Measurements from ENCODE around the gene MORN1.

The MORN1 gene

DNA sequence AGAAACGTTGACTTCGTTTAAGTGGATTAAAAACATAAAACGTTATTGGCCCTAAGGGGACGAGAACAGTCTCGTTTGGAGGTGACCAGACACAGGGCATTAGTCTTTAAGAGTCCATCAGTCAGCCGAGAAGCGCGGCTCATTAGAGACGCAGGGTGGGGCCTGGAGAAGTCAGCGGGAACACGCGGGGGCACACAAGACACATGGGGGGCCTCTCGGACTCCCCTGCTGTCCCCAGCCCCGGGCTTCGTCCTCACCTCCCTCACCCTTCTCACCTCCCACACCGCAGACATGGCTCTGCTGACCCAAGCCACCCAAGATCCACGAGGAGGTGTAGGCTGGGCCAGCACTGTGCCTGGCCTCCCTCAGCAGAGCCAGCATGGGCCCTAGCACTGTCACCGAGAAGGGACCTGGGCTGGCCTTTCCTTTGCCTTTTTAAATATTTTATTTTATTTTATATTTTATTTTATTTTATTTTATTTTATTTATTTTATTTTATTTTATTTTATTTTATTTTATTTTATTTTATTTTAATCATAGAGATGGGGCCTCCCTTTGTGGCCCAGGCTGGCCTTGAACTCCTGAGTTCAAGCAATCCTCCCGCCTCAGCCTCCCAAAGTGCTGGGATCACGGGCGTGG, 48.9 kb downstream of the MORN1 start:
- no peak for ATAC-seq
- no peak for TF ChIP-seq ZNF70 (CRISPR knock-in tag; IDR thresholded peaks at IDR 0.05)
- no peak for TF ChIP-seq CSDC2 (CRISPR knock-in tag; IDR thresholded peaks at IDR 0.05)
- TF ChIP-seq CSRNP3 (CRISPR knock-in tag; IDR thresholded peaks at IDR 0.05): no peak
- no peak for TF ChIP-seq ZFP30 (CRISPR knock-in tag; IDR thresholded peaks at IDR 0.05)
- TF ChIP-seq, protein P1, sequence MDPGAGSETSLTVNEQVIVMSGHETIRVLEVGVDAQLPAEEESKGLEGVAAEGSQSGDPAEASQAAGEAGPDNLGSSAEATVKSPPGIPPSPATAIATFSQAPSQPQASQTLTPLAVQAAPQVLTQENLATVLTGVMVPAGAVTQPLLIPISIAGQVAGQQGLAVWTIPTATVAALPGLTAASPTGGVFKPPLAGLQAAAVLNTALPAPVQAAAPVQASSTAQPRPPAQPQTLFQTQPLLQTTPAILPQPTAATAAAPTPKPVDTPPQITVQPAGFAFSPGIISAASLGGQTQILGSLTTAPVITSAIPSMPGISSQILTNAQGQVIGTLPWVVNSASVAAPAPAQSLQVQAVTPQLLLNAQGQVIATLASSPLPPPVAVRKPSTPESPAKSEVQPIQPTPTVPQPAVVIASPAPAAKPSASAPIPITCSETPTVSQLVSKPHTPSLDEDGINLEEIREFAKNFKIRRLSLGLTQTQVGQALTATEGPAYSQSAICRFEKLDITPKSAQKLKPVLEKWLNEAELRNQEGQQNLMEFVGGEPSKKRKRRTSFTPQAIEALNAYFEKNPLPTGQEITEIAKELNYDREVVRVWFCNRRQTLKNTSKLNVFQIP (CRISPR knock-in tag; IDR thresholded peaks at IDR 0.05; ENCODE audit: borderline replicate concordance, low read depth): no peak
- TF ChIP-seq BACH2 (CRISPR knock-in tag; IDR thresholded peaks at IDR 0.05; ENCODE audit: borderline replicate concordance): no peak
- no peak for TF ChIP-seq PPARA (CRISPR knock-in tag; IDR thresholded peaks at IDR 0.05; ENCODE audit: borderline replicate concordance)
- no peak for TF ChIP-seq ESRRG (CRISPR knock-in tag; IDR thresholded peaks at IDR 0.05)
- no peak for TF ChIP-seq TOX (CRISPR knock-in tag; IDR thresholded peaks at IDR 0.05; ENCODE audit: borderline replicate concordance)
- no peak for TF ChIP-seq ZFP3 (CRISPR knock-in tag; IDR thresholded peaks at IDR 0.05)
- TF ChIP-seq ISL1 (CRISPR knock-in tag; IDR thresholded peaks at IDR 0.05): no peak

GRCh38 chr1:2341706-2342383, 49.5 kb downstream of the MORN1 start:
- TF ChIP-seq ZNF8 (CRISPR knock-in tag; IDR thresholded peaks at IDR 0.05): no peak
- no peak for TF ChIP-seq BACH2 (CRISPR knock-in tag; IDR thresholded peaks at IDR 0.05; ENCODE audit: borderline replicate concordance)
- no peak for TF ChIP-seq ZFP30 (CRISPR knock-in tag; IDR thresholded peaks at IDR 0.05)
- TF ChIP-seq, protein P2, sequence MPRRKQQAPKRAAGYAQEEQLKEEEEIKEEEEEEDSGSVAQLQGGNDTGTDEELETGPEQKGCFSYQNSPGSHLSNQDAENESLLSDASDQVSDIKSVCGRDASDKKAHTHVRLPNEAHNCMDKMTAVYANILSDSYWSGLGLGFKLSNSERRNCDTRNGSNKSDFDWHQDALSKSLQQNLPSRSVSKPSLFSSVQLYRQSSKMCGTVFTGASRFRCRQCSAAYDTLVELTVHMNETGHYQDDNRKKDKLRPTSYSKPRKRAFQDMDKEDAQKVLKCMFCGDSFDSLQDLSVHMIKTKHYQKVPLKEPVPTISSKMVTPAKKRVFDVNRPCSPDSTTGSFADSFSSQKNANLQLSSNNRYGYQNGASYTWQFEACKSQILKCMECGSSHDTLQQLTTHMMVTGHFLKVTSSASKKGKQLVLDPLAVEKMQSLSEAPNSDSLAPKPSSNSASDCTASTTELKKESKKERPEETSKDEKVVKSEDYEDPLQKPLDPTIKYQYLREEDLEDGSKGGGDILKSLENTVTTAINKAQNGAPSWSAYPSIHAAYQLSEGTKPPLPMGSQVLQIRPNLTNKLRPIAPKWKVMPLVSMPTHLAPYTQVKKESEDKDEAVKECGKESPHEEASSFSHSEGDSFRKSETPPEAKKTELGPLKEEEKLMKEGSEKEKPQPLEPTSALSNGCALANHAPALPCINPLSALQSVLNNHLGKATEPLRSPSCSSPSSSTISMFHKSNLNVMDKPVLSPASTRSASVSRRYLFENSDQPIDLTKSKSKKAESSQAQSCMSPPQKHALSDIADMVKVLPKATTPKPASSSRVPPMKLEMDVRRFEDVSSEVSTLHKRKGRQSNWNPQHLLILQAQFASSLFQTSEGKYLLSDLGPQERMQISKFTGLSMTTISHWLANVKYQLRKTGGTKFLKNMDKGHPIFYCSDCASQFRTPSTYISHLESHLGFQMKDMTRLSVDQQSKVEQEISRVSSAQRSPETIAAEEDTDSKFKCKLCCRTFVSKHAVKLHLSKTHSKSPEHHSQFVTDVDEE (CRISPR knock-in tag; IDR thresholded peaks at IDR 0.05): no peak
- no peak for TF ChIP-seq ESRRG (CRISPR knock-in tag; IDR thresholded peaks at IDR 0.05)
- TF ChIP-seq ISL1 (CRISPR knock-in tag; IDR thresholded peaks at IDR 0.05): no peak
- no peak for TF ChIP-seq ARNTL (CRISPR knock-in tag; IDR thresholded peaks at IDR 0.05; ENCODE audit: borderline replicate concordance, low read depth)
- TF ChIP-seq ZNF565 (CRISPR knock-in tag; conservative IDR thresholded peaks at IDR 0.05; ENCODE audit: low read depth): no peak
- TF ChIP-seq, protein P1 (CRISPR knock-in tag; IDR thresholded peaks at IDR 0.05; ENCODE audit: borderline replicate concordance, low read depth): no peak
- no peak for TF ChIP-seq PPARA (CRISPR knock-in tag; IDR thresholded peaks at IDR 0.05; ENCODE audit: borderline replicate concordance)
- ATAC-seq: no peak

DNA sequence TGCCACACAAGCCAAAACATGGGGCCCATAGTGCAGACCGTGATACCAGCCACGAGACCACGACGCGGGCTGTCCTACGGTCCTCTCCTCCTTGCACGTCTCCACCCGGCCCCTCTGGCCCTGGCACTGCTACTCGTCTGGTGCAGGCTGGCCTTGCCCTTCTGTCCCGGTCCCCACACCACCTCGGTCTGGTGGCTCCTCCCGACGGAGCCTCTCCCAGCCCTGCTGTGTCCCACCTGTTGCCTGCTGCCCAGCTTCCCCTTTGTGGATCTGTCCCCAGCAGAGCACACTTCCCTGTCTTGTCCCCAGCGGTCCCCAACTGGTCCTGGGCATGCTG, 50.5 kb downstream of the MORN1 start:
- TF ChIP-seq BACH2 (CRISPR knock-in tag; IDR thresholded peaks at IDR 0.05; ENCODE audit: borderline replicate concordance) (no peak), CREB5 (CRISPR knock-in tag; IDR thresholded peaks at IDR 0.05; ENCODE audit: low read depth) (no peak), CSRNP3 (CRISPR knock-in tag; IDR thresholded peaks at IDR 0.05) (no peak), ESRRG (CRISPR knock-in tag; IDR thresholded peaks at IDR 0.05) (no peak), PATZ1 (CRISPR knock-in tag; IDR thresholded peaks at IDR 0.05; ENCODE audit: borderline replicate concordance) (no peak), ARNTL (CRISPR knock-in tag; IDR thresholded peaks at IDR 0.05; ENCODE audit: borderline replicate concordance, low read depth) (no peak), CSDC2 (CRISPR knock-in tag; IDR thresholded peaks at IDR 0.05) (no peak), ZNF8 (CRISPR knock-in tag; IDR thresholded peaks at IDR 0.05) (no peak), PPARA (CRISPR knock-in tag; IDR thresholded peaks at IDR 0.05; ENCODE audit: borderline replicate concordance) (no peak), OSR1 (CRISPR knock-in tag; IDR thresholded peaks at IDR 0.05) (no peak)
- ATAC-seq: no peak
